ENCODE data around the gene AXIN1. TPM values are rescaled to one million over a fixed set of nuclear protein-coding genes. Genes with fewer than 3 reads are reported as not detected.
"Not testable (repeated sequence)": the region's sequence is repeated elsewhere in the genome, so short reads cannot be mapped to it uniquely, and the experiment has no call there.

AXIN1 gene
- total RNA-seq, 4 donors from 2014 or later, result 17.5 to 29.7 (median 26.4) TPM

DNA sequence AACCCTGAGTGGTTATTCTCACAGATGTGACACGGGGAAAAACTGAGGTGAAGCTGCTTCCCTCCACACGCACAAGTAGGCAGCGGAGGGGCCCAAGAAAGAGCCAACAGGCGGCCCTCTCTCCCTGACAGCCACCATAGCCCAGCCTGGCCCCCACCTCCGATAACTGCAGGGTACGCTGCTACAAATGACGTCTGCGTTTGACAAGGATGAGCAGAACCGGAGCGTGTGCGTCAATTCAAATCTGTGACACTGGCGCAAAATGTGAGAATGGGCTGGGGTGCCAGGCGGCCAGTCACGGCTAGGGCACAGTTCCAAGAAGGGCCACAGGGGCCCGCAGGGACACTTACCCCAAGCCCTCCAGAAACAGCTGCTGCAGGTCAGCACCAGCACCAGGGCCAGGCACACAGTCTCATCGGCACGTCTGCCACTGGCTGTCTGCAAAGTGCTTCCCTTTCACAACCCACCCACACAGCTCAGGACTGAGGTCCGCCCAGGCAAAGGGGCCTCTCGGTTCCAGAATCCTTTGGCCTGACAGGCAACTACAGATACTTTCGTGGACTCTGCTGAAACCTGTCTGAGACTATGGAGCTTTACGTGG is 14.4 kb downstream of the AXIN1 start:
- WGBS, 2 donors, result 80 to 92% methylated on average over 21 of the region's 21 CpGs
- Histone ChIP-seq H3K4me3 (replicated peaks in 1 of 3) (no peak overlapping the region), H3K27me3 (no peaks in the 10 kb centered on the region), H3K9me3 (no peaks in the 10 kb centered on the region), H3K4me1 (no peaks in the 10 kb centered on the region), H3K27ac (no peak overlapping the region), H3K36me3 (no peaks in the 10 kb centered on the region)
- intact Hi-C loops (cut with DNase I), result no loop called here
- TF ChIP-seq CTCF (IDR thresholded peaks at IDR 0.05), result no peak
- TF ChIP-seq POLR2A (IDR thresholded peaks at IDR 0.05), result no peak
- no peak for DNase-seq

GRCh38 chr16:337437-337836 is 15.1 kb downstream of the AXIN1 start:
- intact Hi-C loops (cut with DNase I), result no loop called here
- no peaks in the 10 kb centered on the region for H3K36me3 ChIP-seq
- H3K4me3 ChIP-seq (replicated peaks in 1 of 3), result no peak overlapping the region
- 86 to 90% methylated on average over 7 to 10 of the region's 10 CpGs for WGBS, 2 donors
- H3K9me3 ChIP-seq, result no peaks in the 10 kb centered on the region
- H3K27ac ChIP-seq, result no peak overlapping the region
- H3K27me3 ChIP-seq, result no peaks in the 10 kb centered on the region
- TF ChIP-seq CTCF (IDR thresholded peaks at IDR 0.05) (no peak), POLR2A (IDR thresholded peaks at IDR 0.05) (no peak)
- no peaks in the 10 kb centered on the region for H3K4me1 ChIP-seq
- DNase-seq, result no peak

DNA sequence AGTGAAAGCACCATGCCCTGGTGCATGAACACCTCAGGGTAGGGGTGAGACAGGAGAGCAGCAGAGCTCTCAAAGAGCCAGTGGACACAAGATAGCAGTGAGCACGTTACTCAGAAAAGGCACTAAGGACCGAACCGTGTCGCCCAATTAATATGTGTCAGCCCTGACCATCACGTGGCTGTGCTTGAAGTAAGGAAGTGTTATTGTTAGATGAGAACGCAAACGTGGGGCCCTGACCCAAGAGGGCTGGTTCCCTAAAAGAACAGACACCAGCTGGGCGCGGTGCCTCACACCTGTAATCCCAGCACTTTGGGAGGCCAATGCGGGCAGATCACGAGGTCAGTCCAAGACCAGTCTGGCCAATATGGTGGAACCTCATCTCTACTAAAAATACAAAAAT is 16.3 kb downstream of the AXIN1 start:
- DNase-seq, result no peak
- WGBS, 2 donors, result 81 to 88% methylated on average over 11 of the region's 11 CpGs
- Histone ChIP-seq H3K4me3 (replicated peaks in 1 of 3) (no peak overlapping the region), H3K27me3 (no peaks in the 10 kb centered on the region), H3K9me3 (no peaks in the 10 kb centered on the region), H3K27ac (no peak overlapping the region), H3K4me1 (no peaks in the 10 kb centered on the region), H3K36me3 (no peaks in the 10 kb centered on the region)
- TF ChIP-seq CTCF (IDR thresholded peaks at IDR 0.05) (no peak), POLR2A (IDR thresholded peaks at IDR 0.05) (no peak)
- intact Hi-C loops (cut with DNase I), result no loop called here

DNA sequence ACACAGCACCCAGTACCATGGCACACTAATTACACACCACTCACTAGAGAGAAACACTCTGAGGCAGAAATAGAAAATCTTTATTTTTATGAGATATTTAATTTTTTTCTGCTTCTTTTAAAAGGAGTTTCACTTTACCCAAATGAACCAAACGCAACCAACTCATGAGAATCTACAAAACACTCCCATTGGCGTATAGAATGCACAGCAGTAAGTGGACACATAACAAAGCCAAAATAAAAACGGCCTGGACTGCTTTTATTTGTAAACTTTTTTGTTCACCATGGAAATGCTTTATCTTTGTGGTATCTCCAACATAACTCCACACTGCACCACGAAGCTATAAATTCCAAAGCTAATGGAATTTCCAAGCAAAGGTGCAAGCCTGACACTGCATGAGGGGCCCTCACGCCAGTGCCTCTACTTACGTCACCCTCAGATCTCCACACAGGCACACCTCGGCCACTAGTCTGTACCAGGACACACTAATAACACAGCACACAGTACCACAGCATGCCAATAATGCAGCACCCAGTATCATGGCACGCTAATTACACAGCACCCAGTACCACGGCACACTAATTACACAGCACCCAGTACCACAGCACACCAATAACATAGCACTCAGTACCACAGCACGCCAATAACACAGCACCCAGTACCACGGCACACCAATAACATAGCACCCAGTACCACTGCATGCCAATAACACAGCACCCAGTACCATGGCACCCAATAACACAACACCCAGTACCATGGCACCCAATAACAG is 17.5 kb downstream of the AXIN1 start:
- H3K36me3 ChIP-seq; H3K4me1 ChIP-seq; H3K9me3 ChIP-seq; intact Hi-C loops (cut with DNase I); DNase-seq; H3K27ac ChIP-seq; H3K4me3 ChIP-seq (replicated peaks in 1 of 3); H3K27me3 ChIP-seq: not testable (repeated sequence)
- WGBS, 2 donors, result 90 to 93% methylated on average over 11 of the region's 11 CpGs

DNA sequence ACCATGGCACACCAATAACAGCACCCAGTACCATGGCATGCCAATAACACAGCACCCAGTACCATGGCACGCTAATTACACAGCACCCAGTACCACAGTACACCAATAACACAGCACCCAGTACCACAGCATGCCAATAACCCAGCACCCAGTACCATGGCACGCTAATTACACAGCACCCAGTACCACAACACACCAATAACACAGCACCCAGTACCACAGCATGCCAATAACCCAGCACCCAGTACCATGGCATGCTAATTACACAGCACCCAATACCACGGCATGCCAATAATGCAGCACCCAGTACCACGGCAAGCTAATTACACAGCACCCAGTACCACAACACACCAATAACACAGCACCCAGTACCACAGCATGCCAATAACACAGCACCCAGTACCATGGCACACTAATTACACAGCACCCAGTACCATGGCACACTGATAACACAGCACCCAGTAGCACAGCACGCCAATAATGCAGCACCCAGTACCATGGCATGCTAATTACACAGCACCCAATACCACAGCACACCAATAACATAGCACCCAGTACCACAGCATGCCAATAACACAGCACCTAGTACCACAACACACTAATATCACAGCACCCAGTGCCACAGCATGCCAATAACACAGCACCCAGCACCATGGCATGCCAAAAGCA is 18.2 kb downstream of the AXIN1 start:
- H3K4me1 ChIP-seq; H3K36me3 ChIP-seq; H3K27me3 ChIP-seq; intact Hi-C loops (cut with DNase I); H3K27ac ChIP-seq; H3K4me3 ChIP-seq (replicated peaks in 1 of 3); DNase-seq; H3K9me3 ChIP-seq: not testable (repeated sequence)
- WGBS, 2 donors, result 88 to 96% methylated on average over 3 to 5 of the region's 5 CpGs

Measured in thyroid gland (tissue), 4 donors.